ENCODE data around the gene ACSF3.
"Not testable (repeated sequence)": the region's sequence is repeated elsewhere in the genome, so short reads cannot be mapped to it uniquely, and the experiment has no call there.

ACSF3 gene

GRCh38 chr16:89073346-89074071, 20.1 kb upstream of the ACSF3 start:
- no peak for DNase-seq (ENCODE audit: low read depth)

GRCh38 chr16:89074072-89074674, 19.5 kb upstream of the ACSF3 start:
- DNase-seq (ENCODE audit: low read depth): not testable (repeated sequence)

GRCh38 chr16:89074803-89075688, 18.6 kb upstream of the ACSF3 start:
- DNase-seq (ENCODE audit: low read depth): no peak

GRCh38 chr16:89076159-89076558, 17.5 kb upstream of the ACSF3 start:
- no peak for DNase-seq (ENCODE audit: low read depth)

- no peak for DNase-seq (ENCODE audit: low read depth)
Measured at GRCh38 chr16:89077076-89077475, 16.6 kb upstream of the ACSF3 start.

GRCh38 chr16:89078172-89078571, 15.5 kb upstream of the ACSF3 start:
- no peak for DNase-seq (ENCODE audit: low read depth)

GRCh38 chr16:89079434-89079980, 14.1 kb upstream of the ACSF3 start:
- DNase-seq (ENCODE audit: low read depth): no peak

- no peak for DNase-seq (ENCODE audit: low read depth)
Measured at GRCh38 chr16:89080196-89080853, 13.3 kb upstream of the ACSF3 start.

GRCh38 chr16:89081556-89081955, 12.1 kb upstream of the ACSF3 start:
- no peak for DNase-seq (ENCODE audit: low read depth)

- DNase-seq (ENCODE audit: low read depth): no peak
Measured at GRCh38 chr16:89084411-89084810, 9.2 kb upstream of the ACSF3 start.

- DNase-seq (ENCODE audit: low read depth): no peak
Measured at GRCh38 chr16:89084814-89085612, 8.6 kb upstream of the ACSF3 start.

GRCh38 chr16:89085755-89086154, 7.9 kb upstream of the ACSF3 start:
- no peak for DNase-seq (ENCODE audit: low read depth)

- DNase-seq (ENCODE audit: low read depth): no peak
Measured at GRCh38 chr16:89087922-89088497, 5.6 kb upstream of the ACSF3 start.

GRCh38 chr16:89089120-89089519, 4.5 kb upstream of the ACSF3 start:
- no peak for DNase-seq (ENCODE audit: low read depth)

GRCh38 chr16:89090182-89090630, 3.4 kb upstream of the ACSF3 start:
- DNase-seq (ENCODE audit: low read depth): no peak

- DNase-seq (ENCODE audit: low read depth): no peak
Measured at GRCh38 chr16:89090669-89091426, 2.8 kb upstream of the ACSF3 start.

- no peak for DNase-seq (ENCODE audit: low read depth)
Measured at GRCh38 chr16:89092013-89092412, 1.6 kb upstream of the ACSF3 start.

- not testable (repeated sequence) for DNase-seq (ENCODE audit: low read depth)
Measured at GRCh38 chr16:89093252-89093601, 425 bp upstream of the ACSF3 start.

GRCh38 chr16:89094252-89094879, 714 bp downstream of the ACSF3 start:
- DNase-seq (ENCODE audit: low read depth): no peak

- no peak for DNase-seq (ENCODE audit: low read depth)
Measured at GRCh38 chr16:89094880-89095258, 1.2 kb downstream of the ACSF3 start.
